Spleen (tissue), 7 donors: ENCODE data around the gene RANBP3L.

Source experiments
- CTCF ChIP-seq, 11 experiments: fragments of 200-600 bp in 7 of 11; fragments of 450-650 bp in 4 of 11; sonication (generic) in 4 of 11; IDR thresholded peaks in 8 of 11; conservative IDR thresholded peaks in 3 of 11; 1 replicate in 7 of 11; 2 replicates in 4 of 11; pipeline versions ENCODE4 v1.4.0 to v1.8.0; 2016 to 2021; ENCODE audit warnings: antibody characterized with exemption in 11 of 11, inconsistent platforms in 4 of 11, mild to moderate bottlenecking in 1 of 11
- POLR2A ChIP-seq, 3 donors: fragments of 450-650 bp; IDR thresholded peaks; one replicate each; pipeline ENCODE4 v1.5.1; 2017; ENCODE audit warnings: antibody characterized with exemption in 3 of 3, mild to moderate bottlenecking in 1 of 3
- POLR2AphosphoS5 ChIP-seq, 3 donors: sonication (generic); formaldehyde crosslinking; IDR thresholded peaks; one replicate each; pipeline ENCODE4 v1.5.1; 2017; ENCODE audit warnings: antibody characterized with exemption in 3 of 3
- donor health status: DM: no; HTN: no; CAD: no; lungs with moderate emphysema.
- donor health status: DM: no; HTN: no; CAD: no.
- donor health status: DM: no; HTN: no; CAD: no.

- TF ChIP-seq POLR2AphosphoS5 (IDR thresholded peaks at IDR 0.05) (no peak), CTCF (IDR thresholded peaks at IDR 0.05 in 8 of 11, conservative IDR thresholded peaks at IDR 0.05 in 3 of 11) (no peak), POLR2A (IDR thresholded peaks at IDR 0.05) (no peak)
Measured at GRCh38 chr5:36236801-36237200, 64.9 kb downstream of the RANBP3L start.
